GM23338 (cell line): ENCODE results near the gene RNASE11.

Experiments used
- CTCF ChIP-seq, 2 experiments: fragments of 200-600 bp in 1 of 2; sonication (generic) in 1 of 2; conservative IDR thresholded peaks; 2 replicates each; pipeline versions ENCODE4 v1.5.1 to v1.6.1; 2016 to 2017; ENCODE audit warnings: antibody characterized with exemption in 2 of 2, low read depth in 2 of 2, mild to moderate bottlenecking in 2 of 2, moderate library complexity in 1 of 2
- POLR2AphosphoS5 ChIP-seq: IDR thresholded peaks from 2 replicates; pipeline ENCODE4 v1.6.1; 2016; ENCODE audit warnings: antibody characterized with exemption, low read depth

- TF ChIP-seq CTCF (conservative IDR thresholded peaks at IDR 0.05; ENCODE audit: low read depth in 2 of 2) (no peak), POLR2AphosphoS5 (no peak)
Observed at GRCh38 chr14:20568393-20568792, 19.4 kb downstream of the RNASE11 start.
